ENCODE results near the gene MACROD2. TPM values are rescaled to one million over a fixed set of nuclear protein-coding genes. Genes with fewer than 3 reads are reported as not detected.

The MACROD2 gene
- total RNA-seq, 1 donor from 2014 or later: 4.2 TPM

DNA sequence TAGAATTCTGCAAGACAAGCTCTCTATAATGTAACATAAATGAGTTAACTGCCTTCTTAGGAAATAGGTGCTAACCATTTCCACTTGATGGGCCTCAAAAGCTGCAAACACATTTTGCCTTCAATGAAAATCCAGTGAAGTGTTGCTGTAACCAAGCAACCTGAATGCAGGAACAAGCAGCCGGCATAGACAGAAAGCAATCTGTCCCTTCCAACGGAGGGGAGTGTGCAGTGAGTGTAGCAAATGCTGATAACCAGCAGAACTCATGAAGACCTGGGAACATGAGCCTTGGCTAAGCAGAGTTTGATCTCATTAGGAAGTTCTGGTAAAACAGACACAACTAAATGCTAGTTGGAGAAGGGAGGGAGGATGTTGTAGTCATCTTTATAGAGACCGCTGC, 1880.1 kb downstream of the MACROD2 start:
- no peak for DNase-seq
- no peak for ATAC-seq (ENCODE audit: poor library complexity)
- intact Hi-C loops (cut with DNase I): no loop called here

DNA sequence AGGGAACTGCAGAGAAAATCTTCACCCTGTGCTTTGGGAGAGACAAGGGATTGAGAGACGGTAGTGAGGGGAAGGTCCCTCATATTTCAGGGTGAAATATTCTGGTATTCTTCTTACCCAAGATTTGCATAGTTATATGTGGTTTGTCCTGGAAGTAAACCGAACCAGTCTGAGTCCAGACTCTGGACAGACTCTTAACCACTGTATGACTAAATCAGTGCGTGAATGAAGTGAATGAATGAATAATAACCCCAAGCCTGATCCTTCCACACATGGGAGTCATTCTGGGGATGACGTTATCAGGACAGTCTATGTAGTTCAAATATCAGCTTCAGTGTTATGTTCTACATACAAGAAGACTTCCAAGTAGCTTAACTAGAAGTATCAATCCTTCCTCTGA, 1887.2 kb downstream of the MACROD2 start:
- no peak for DNase-seq
- ATAC-seq (ENCODE audit: poor library complexity): no peak
- intact Hi-C loops (cut with DNase I): no loop called here

DNA sequence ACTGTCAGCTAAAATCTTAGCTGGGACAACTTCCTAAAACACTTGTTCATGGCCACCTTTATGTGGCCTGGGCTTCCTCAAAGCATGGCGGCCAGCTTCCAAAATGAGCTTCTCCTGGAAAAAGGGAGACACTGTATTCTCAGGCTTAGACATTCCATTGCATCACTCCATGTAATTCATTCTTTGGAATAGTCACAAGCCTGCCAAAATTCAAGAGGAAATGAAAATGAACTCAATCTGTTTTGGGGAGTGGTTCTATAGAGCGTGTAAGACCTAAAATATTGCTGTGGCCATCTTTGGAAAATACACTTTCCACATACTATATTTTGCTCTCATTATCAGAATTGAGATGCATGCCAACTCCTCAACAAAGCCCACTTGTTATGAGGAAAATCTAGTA, 1890.9 kb downstream of the MACROD2 start:
- intact Hi-C loops (cut with DNase I): no loop called here
- ATAC-seq (ENCODE audit: poor library complexity): no peak
- no peak for DNase-seq

DNA sequence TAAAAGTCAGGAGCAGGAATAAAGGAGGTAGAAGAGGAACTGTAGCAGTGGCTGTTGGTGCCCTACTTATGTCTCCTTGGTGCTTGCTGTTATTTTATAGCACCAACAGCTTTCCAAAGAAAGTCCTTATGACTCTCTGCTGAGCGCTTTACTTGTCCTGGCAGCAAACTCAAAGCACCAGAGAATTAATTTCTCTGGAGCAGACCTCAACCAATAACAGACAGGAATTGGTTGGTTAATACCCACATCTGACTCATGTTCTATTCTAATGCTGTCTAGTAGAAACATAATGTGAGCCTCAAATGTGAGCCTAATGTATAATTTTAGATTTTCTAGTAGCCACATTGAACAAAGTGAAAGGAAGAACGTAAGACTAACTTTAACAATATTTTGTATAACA, 1892.1 kb downstream of the MACROD2 start:
- ATAC-seq (ENCODE audit: poor library complexity) (no peak), DNase-seq (no peak)
- intact Hi-C loops (cut with DNase I): no loop called here

DNA sequence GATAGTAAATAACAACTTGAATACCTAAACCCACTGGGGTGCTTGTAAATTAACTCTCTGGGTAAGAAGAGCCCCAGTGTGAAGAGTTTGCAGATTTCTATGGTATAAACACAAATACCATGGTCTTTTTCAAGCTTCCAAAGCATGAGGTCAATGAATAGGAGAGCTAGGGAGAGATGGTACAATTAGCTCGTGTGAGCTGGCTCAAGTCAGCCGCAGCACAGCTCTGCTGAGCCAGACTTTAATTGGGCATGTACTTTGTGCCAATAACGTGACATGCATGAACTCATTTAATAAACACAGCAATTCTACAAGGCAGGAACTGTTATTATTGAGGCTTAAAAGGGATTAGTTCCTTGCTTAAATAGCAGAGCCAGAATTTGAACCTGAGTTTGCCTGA, 1893.7 kb downstream of the MACROD2 start:
- intact Hi-C loops (cut with DNase I): no loop called here
- ATAC-seq (ENCODE audit: poor library complexity): no peak
- DNase-seq: no peak

DNA sequence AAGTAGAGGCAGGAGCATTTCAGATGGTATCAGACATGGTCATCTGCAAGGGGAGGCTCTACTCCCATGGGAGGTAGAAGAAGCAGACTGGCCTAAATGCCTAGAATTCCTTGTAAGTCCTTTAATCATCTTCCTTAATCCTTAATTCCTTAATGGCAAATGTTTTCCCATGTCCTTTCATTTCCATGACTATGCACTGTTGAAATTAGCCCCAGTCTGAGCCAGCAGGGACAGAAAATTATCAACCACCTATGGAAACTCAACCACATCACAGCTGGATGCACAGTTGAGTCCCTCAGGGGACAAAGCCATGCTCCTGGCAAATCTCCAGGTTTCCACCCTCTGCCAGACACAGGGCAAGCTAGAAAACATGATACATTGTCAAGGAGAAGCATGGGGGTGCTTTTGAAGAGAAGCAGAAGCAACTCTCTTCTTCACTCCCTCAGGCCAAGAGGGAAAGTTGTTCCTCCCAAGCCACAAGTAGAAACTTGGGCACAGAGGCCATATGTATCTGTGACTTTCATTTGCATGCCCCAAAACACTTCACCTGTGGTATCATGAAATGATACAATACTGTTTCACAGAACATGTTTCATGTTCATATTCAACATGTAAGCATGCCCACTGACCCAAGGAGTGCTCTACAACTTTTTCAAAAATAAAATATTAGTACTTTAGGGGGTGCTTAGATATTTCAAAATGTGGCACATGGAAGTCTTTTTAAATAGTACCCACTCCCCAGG, 1894.4 kb downstream of the MACROD2 start:
- DNase-seq (no peak), ATAC-seq (ENCODE audit: poor library complexity) (no peak)
- intact Hi-C loops (cut with DNase I): no loop called here

DNA sequence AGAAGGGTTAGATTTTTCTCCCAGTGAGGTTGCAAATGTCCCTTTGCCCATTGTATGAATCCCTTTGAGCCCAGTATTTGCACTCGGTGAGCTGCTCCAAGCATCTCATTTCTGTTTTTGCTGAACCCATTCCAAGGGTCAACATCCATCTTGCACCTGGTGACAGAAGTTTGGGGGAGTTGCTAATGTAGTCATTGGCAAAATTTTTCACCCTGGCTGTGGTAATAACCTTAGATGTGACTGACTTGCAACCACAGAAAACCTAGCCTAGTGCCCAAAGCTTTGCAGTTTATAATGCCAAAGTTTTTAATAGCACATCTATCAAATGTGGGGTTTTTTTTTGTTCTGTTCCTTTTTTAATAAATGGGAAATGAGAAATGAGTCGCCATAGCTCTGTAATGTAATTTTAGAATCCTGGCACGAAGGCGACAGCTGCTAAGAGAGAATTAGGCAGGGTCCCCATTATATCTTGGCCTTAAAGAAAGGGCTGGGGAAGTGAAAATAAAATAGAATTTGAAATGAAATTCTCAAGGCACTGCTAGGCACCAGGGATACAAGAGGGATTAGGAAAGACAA, 1895.2 kb downstream of the MACROD2 start:
- no peak for ATAC-seq (ENCODE audit: poor library complexity)
- DNase-seq: no peak
- intact Hi-C loops (cut with DNase I): no loop called here

DNA sequence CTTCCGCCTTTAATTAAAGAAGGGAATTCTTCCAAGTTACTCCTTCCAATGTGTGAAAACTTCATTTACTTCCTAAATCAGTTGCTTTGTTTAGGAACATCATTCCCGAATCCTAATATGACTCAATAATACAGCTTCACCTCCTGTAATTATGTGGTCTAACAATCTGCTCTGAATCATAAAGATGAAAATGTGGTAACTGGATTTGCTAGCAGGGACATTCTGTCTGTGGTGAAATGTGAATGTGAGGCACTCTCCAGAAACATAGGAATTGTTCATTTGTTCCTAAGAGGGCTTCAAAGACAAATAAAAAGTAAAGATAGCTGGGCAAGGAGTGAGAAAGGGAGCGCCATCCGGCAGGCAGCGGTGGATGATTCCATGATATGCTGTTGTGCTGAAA, 1899.8 kb downstream of the MACROD2 start:
- no peak for DNase-seq
- intact Hi-C loops (cut with DNase I): no loop called here
- ATAC-seq (ENCODE audit: poor library complexity): no peak

DNA sequence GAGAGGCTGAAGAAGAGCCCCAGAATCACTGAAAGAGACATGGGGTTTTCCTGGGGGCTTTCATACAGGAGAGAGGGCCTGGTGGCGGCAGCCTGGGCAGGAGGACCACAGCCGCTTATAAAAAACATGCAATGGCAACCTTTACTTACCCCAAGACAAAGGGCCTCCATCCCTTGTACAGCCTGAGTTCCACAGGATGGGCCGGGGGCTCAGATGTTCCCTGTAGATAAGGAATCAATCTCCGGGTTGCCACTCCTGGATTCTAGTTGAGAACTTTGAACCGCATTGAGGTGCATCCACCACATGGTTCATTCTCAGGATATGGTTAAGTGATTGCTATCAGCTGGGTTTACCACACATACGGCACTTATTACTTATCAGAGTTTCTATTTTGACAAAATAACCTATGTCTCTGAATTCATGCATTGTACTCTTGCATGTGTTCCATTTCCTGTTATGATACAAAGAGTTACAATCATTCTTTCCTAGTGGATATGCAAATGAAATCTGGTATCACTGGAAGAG, 1900.3 kb downstream of the MACROD2 start:
- intact Hi-C loops (cut with DNase I): no loop called here
- no peak for ATAC-seq (ENCODE audit: poor library complexity)
- DNase-seq: no peak

DNA sequence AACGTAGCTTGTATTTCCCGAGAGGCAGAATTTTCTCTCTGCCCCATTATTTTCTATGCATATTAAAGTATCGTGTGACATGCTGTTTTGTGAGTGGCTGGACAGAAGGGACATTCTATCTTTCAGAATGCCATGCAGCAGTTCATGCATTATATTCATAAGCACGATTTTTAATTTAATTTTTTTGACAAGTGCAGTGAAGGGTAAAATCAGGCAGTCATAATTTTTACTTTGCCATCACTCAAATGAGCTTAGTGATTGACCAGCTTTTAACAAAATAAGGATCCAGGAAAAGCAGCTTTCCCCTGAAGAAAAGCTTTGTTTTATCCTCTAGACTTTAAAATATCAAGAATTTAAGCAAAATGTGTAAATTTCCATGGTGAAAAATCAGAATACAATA, 1904.7 kb downstream of the MACROD2 start:
- intact Hi-C loops (cut with DNase I): no loop called here
- ATAC-seq (ENCODE audit: poor library complexity): no peak
- no peak for DNase-seq

DNA sequence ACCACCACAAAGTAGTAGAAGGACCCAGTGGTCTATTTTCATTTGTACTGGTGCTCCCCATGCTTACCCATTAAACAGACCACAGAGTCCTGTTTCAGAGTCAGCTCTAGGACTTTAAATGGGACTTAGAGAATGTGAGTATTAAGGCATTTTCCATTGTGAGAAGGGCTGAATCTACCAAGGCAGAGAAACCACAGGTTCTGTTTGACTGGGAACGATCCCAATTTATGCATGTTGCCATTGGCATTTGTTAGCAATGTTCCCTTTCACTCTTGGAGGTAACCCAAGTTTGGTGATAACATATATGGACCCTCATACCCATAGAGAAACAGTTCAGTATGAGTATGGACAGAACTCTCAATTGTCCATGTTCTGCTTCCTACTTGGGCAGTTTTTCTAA, 1905.1 kb downstream of the MACROD2 start:
- intact Hi-C loops (cut with DNase I): no loop called here
- DNase-seq (no peak), ATAC-seq (ENCODE audit: poor library complexity) (no peak)

DNA sequence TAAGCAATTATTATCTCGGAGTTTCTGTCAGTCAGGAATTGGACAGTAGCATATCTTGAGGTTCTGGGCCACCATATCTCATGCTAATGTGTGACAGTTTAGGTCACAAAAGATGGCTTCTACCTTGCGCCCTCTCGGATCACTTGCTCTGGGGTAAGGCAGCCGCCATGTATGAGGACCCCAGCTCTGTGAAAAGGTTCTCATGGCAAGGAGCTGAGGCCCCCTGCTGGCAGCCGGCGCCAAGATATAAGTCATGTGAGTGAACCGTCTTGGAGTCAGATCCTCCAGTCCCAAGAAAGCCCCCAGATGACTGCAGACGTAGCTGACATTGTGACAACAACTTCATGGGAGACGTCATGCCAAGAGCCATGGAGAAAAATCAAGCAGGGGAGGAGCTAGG, 1907.2 kb downstream of the MACROD2 start:
- DNase-seq (no peak), ATAC-seq (ENCODE audit: poor library complexity) (no peak)

DNA sequence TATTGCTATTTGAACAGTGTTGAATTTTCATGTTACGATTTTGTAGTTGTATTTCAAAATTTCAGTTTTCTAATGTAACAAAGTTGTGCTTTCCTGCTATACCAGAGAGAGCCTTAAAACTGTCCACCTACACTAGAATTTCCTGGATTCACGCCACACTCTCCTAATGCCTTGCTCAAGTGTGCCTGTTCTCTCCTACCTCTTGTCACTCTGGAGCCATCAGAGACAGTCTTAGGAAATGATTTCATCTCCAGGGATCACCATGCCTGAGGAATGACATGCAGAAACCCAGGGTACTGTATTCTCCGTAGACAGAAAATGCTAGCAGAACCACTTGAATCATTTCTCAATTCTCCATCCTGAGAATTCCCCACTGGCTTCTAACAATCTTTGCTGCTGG, 1910.3 kb downstream of the MACROD2 start:
- ATAC-seq (ENCODE audit: poor library complexity) (no peak), DNase-seq (no peak)
- intact Hi-C loops (cut with DNase I): no loop called here

More for the DNA sequence above, 1907.2 kb downstream of the MACROD2 start:
- intact Hi-C loops (cut with DNase I): no loop called here

DNA sequence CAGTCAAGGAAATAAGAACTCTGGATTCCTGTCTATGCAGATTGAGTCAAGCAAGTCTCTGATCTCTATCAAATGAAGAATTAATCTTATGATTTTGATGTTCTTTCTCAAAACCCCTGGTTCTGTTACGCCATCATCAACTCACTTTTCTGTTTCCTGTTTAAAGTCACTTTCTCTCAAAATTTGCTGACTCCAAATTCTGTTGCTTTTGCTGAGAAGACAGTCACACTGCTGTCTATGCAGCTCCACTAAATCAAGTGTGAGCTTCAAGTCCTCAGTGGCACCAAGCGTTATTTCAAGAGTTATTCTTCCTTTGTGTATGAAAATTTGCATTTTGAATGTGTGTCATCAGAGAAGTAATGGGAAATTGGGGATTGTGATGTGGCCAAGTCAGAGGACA, 1914.7 kb downstream of the MACROD2 start:
- DNase-seq (no peak), ATAC-seq (ENCODE audit: poor library complexity) (no peak)
- intact Hi-C loops (cut with DNase I): no loop called here

DNA sequence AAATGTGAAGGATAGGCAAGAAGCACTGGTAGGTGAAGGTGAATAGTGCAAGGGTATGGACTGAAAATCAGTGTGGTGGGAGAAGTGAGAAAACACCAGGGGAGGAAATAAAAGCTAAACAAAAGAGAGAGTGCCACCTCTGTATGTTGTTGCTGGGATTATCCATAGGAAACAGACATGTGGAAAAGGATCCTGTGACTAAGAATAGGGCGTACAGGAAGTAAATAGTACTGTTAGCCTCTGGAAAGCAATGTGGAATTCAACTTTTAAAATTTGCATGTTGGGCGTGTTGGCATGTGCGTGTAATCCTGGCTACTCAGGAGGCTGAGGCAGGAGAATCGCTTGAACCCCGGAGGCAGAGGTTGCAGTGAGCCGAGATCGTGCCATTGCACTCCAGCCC, 1916.3 kb downstream of the MACROD2 start:
- intact Hi-C loops (cut with DNase I): no loop called here
- no peak for DNase-seq
- no peak for ATAC-seq (ENCODE audit: poor library complexity)

DNA sequence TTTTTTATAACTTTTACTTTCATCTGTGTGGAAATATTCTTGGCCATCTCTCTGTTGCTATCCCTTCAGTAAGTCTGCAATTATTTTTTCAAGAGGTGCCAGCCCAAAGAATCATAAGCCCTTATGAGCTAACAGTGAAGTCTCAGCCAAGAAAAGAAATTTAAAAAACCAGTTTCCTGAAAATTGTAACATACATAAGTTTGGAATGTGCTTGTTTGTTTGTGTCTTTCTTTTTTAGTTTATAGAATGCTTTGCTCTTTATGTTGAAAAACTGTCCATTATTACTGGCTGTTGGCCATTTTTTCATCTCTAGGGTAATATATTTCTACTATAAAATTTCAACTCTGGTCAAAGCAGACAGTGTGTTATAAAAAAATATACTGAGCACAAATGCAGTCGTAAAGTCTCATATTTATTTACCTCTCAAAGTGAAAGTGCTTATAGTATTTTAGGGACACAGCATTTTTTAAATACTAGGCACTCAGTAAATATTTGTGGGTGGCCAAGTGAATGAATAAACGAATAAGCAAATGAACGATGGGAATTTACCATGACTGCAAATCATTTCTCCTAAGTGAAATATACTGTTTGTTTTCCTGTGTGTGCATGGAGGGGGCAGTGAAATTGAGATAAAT, 1918.2 kb downstream of the MACROD2 start:
- intact Hi-C loops (cut with DNase I): no loop called here
- ATAC-seq (ENCODE audit: poor library complexity): no peak
- DNase-seq: no peak

DNA sequence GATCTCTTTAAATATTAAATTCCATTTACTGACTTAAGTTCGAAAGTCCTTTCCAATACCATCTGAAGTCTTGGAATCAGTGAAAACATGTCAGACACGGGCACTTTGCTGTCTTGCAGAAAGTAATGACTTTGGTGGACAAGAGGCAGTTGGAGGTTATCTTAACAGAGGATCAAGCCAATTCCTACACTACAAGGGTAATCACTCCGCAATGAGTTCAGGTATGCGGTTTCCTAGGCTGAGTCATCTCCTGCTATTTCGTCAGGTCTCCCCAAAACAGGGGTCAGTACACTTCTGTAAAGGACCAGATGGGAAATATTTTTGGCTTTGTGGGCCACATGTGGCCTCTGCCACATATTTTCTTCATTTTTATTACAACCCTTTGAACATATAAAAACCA, 1921.3 kb downstream of the MACROD2 start:
- intact Hi-C loops (cut with DNase I): no loop called here
- DNase-seq (no peak), ATAC-seq (ENCODE audit: poor library complexity) (no peak)

DNA sequence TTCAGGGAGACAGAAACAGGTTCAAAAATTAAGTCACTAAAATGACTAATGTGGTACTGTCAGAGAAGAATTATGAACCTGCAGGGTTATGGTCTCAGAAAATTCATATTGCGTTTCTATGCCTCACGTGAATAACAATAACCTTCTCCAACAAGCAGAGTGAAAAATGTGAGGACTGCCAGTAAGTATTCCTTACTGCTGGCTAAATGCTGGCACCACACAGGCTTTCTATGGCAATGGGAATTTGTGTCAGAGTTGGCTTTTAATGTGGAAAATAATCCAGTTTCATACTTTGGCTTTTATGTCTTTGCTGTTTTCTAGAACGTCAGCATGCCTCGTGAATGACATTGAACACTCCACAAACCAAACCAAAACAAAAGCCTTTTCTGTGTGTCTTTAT, 1922.0 kb downstream of the MACROD2 start:
- no peak for ATAC-seq (ENCODE audit: poor library complexity)
- no peak for DNase-seq
- intact Hi-C loops (cut with DNase I): no loop called here

DNA sequence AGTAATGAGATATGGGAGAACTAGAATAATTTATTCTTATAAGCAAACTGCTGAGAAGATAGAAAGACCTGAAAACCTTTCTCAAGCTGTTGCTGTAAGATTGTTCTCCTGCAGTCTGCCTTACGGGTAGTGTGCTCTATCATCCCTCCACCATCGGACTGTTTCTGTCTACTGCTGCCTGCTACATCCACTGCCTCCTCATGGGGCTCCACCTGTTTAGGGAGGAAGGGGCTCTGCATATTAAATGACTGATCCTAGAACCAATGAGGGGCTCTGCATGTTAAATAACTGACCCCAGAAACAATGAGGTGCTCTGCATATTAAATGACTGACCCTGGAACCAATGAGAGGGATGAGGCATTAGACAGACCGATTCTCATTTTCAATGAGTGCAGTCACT, 1923.3 kb downstream of the MACROD2 start:
- ATAC-seq (ENCODE audit: poor library complexity) (no peak), DNase-seq (no peak)
- intact Hi-C loops (cut with DNase I): no loop called here

DNA sequence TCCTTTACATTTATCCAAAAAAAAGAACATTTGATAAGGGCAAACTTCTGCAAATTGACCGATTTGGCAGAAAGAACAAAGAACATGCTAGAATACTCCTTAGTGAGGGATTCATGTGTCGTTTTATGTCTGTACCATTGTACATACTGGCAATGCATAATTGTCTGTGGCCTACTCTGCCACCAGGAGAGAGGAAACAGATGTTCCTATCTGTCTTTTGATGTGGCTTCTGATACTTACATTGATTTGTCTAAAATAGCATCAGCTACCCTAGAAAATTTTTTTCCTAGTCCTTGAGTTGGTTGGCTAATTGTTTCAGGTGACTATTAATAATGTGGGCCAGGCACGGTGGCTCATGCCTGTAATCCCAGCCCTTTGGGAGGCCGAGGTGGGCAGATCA, 1923.8 kb downstream of the MACROD2 start:
- intact Hi-C loops (cut with DNase I): no loop called here
- no peak for DNase-seq
- ATAC-seq (ENCODE audit: poor library complexity): no peak
